ENCODE data around the gene APOL6.

DNA sequence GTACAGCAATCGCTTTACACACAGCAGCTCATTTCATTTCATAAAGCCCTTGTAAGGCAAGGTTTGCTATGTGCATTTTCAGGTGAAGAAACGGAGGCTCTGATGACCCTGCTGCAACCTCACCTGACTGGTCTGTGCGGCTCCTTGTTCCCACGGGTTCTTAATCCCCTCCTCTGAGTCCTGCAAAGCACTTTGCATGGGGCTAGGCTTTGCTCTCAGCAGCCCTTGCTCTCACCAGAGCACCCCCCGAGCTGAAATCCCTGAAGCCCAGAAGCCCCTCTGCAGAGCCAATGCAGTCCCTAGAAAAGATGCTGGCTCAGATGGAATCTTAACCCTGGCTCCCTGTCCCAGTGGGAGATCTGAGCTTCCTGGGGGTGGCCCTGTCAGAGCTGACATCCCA lies 11.0 kb upstream of the APOL6 start:
- TF ChIP-seq CTCF (conservative IDR thresholded peaks at IDR 0.05; ENCODE audit: low read depth, low read length): no peak
- no peak for TF ChIP-seq NFE2L2 (IDR thresholded peaks at IDR 0.05; ENCODE audit: low read depth, low read length)
- TF ChIP-seq MXI1 (IDR thresholded peaks at IDR 0.05; ENCODE audit: borderline replicate concordance, low read depth, low read length): no peak
- no peak for TF ChIP-seq POLR2A (IDR thresholded peaks at IDR 0.05; ENCODE audit: low read depth, low read length)
- TF ChIP-seq RFX5 (IDR thresholded peaks at IDR 0.05; ENCODE audit: low read depth, low read length): no peak
- no peak for TF ChIP-seq RAD21 (IDR thresholded peaks at IDR 0.05; ENCODE audit: low read length)
- no peak for TF ChIP-seq USF2 (IDR thresholded peaks at IDR 0.05; ENCODE audit: low read depth, low read length)
- no peak for TF ChIP-seq MAZ (IDR thresholded peaks at IDR 0.05; ENCODE audit: borderline replicate concordance, low read depth, low read length)
- TF ChIP-seq MAFK (IDR thresholded peaks at IDR 0.05; ENCODE audit: low read depth, low read length): no peak
- TF ChIP-seq CEBPB (IDR thresholded peaks at IDR 0.05; ENCODE audit: low read depth, low read length): no peak
- no peak for TF ChIP-seq ELK1 (IDR thresholded peaks at IDR 0.05; ENCODE audit: borderline replicate concordance, low read depth, low read length)
